HEK293T (cell line): ENCODE measurements around the gene EFCAB5.
A peak's percentile ranks its signal among the peaks of the same experiment; 100 is the strongest.

Source experiments
- CTCF ChIA-PET: fragments of 350-600 bp; formaldehyde crosslinking; extraction: SDS; loops from one replicate; lab custom pipeline; 2021; ENCODE audit warnings: antibody characterized with exemption, inconsistent platforms; lab: Yijun Ruan, JAX
- POLR2A ChIA-PET: fragments of 350-600 bp; formaldehyde crosslinking; extraction: SDS; loops from one replicate; lab custom pipeline; 2020; ENCODE audit warnings: antibody characterized with exemption, inconsistent platforms; lab: Yijun Ruan, JAX
- DNase-seq: peaks from one replicate; pipeline ENCODE4 v3.0.0; 2012; ENCODE audit warnings: mixed read lengths; ENCODE audit errors: extremely low spot score
- ARNT ChIP-seq: fragments of 450-650 bp; IDR thresholded peaks from 2 replicates; pipeline ENCODE4 v1.6.1; 2017; ENCODE audit warnings: mild to moderate bottlenecking
- BHLHE40 ChIP-seq: fragments of 450-650 bp; IDR thresholded peaks from 2 replicates; pipeline ENCODE4 v1.6.1; 2016; ENCODE audit warnings: mild to moderate bottlenecking, moderate library complexity, borderline replicate concordance
- CTBP1 ChIP-seq: fragments of 450-650 bp; IDR thresholded peaks from 2 replicates; pipeline ENCODE4 v1.6.1; 2016; ENCODE audit warnings: borderline replicate concordance
- ELF4 ChIP-seq: fragments of 450-650 bp; IDR thresholded peaks from 2 replicates; pipeline ENCODE4 v1.6.1; 2017; ENCODE audit warnings: antibody characterized with exemption
- FOXA1 ChIP-seq: fragments of 450-650 bp; IDR thresholded peaks from 2 replicates; pipeline ENCODE4 v1.6.1; 2016; ENCODE audit warnings: mild to moderate bottlenecking
- FOXK2 ChIP-seq: fragments of 450-650 bp; IDR thresholded peaks from 2 replicates; pipeline ENCODE4 v1.6.1; 2016; ENCODE audit warnings: mild to moderate bottlenecking
- FOXM1 ChIP-seq: fragments of 450-650 bp; IDR thresholded peaks from 2 replicates; pipeline ENCODE4 v1.6.1; 2017; ENCODE audit warnings: mild to moderate bottlenecking, borderline replicate concordance
- HDGF ChIP-seq: fragments of 450-650 bp; IDR thresholded peaks from 2 replicates; pipeline ENCODE4 v1.6.1; 2017; ENCODE audit warnings: antibody characterized with exemption, borderline replicate concordance
- L3MBTL2 ChIP-seq: fragments of 450-650 bp; conservative IDR thresholded peaks from 2 replicates; pipeline ENCODE4 v1.6.1; 2016; ENCODE audit warnings: mild to moderate bottlenecking
- LEF1 ChIP-seq: fragments of 450-650 bp; IDR thresholded peaks from 2 replicates; pipeline ENCODE4 v1.6.1; 2017; ENCODE audit warnings: mild to moderate bottlenecking, borderline replicate concordance
- NFRKB ChIP-seq: fragments of 450-650 bp; IDR thresholded peaks from 2 replicates; pipeline ENCODE4 v1.6.1; 2016; ENCODE audit warnings: mild to moderate bottlenecking, moderate library complexity
- PKNOX1 ChIP-seq: fragments of 450-650 bp; IDR thresholded peaks from 2 replicates; pipeline ENCODE4 v1.6.1; 2016
- SP1 ChIP-seq: fragments of 450-650 bp; IDR thresholded peaks from 2 replicates; pipeline ENCODE4 v1.6.1; 2017
- SUZ12 ChIP-seq: fragments of 450-650 bp; IDR thresholded peaks from 2 replicates; pipeline ENCODE4 v1.6.1; 2016; ENCODE audit warnings: mild to moderate bottlenecking
- TARDBP ChIP-seq: fragments of 450-650 bp; IDR thresholded peaks from 2 replicates; pipeline ENCODE4 v1.6.1; 2016
- ZNF384 ChIP-seq: fragments of 450-650 bp; IDR thresholded peaks from 2 replicates; pipeline ENCODE4 v1.6.1; 2016

The EFCAB5 gene

GRCh38 chr17:30104575-30105339, 163.3 kb downstream of the EFCAB5 start:
- peak; percentile 69 for DNase-seq
- ChIA-PET CTCF (interaction anchor here (0.6 to 4.1 kb wide), 28 partner anchors 9 to 481 kb away, joined by 3 to 50 read pairs (median 4); partner anchors contain the start of genes BLMH and TMIGD1), POLR2A (interaction anchor here (0.6 to 1.9 kb wide), 12 partner anchors 8 to 372 kb away, joined by 3 to 8 read pairs (median 5); partner anchors contain the start of genes BLMH and NSRP1)
- no peak for TF ChIP-seq HDGF
- no peak for TF ChIP-seq ELF4
- TF ChIP-seq SP1: no peak
- TF ChIP-seq BHLHE40: no peak
- TF ChIP-seq L3MBTL2: peak; percentile 38; the same call in 1 of the 2 replicates
- no peak for TF ChIP-seq PKNOX1
- TF ChIP-seq FOXK2: no peak

- POLR2A ChIA-PET: interaction anchor here (1.0 to 1.2 kb wide), 2 partner anchors 8 to 180 kb away, joined by 3 to 5 read pairs; no protein-coding TSS in a partner anchor
These were observed 171.4 kb downstream of the EFCAB5 start for GRCh38 chr17:30112794-30113193.

GRCh38 chr17:30113213-30113612, 171.8 kb downstream of the EFCAB5 start:
- no peak for TF ChIP-seq SP1
- TF ChIP-seq NFRKB: no peak
- TF ChIP-seq LEF1: no peak
- no peak for DNase-seq
- POLR2A ChIA-PET: interaction anchor here (1.0 kb wide), 1 partner anchor 9 kb away, joined by 5 read pairs; no protein-coding TSS in a partner anchor
- CTCF ChIA-PET: interaction anchor here (1.3 to 4.4 kb wide), 2 partner anchors 8 to 20 kb away, joined by 4 to 35 read pairs; no protein-coding TSS in a partner anchor

More at GRCh38 chr17:30112794-30113193, 171.4 kb downstream of the EFCAB5 start:
- DNase-seq: no peak
- TF ChIP-seq PKNOX1 (no peak), TARDBP (no peak), FOXK2 (no peak), L3MBTL2 (no peak), FOXM1 (no peak), LEF1 (no peak), ZNF384 (no peak), SUZ12 (no peak), BHLHE40 (no peak), ARNT (no peak)
- CTCF ChIA-PET: interaction anchor here (1.3 to 4.4 kb wide), 2 partner anchors 8 to 20 kb away, joined by 4 to 35 read pairs; no protein-coding TSS in a partner anchor

GRCh38 chr17:30116345-30116660, 174.9 kb downstream of the EFCAB5 start:
- no peak for TF ChIP-seq ZNF384
- no peak for TF ChIP-seq TARDBP
- TF ChIP-seq L3MBTL2: 0 out of 2 replicates have a peak, but pooled peaks have one; percentile 3
- TF ChIP-seq CTBP1: no peak
- TF ChIP-seq LEF1: no peak
- TF ChIP-seq PKNOX1: no peak
- no peak for TF ChIP-seq FOXK2
- no peak for TF ChIP-seq SP1
- DNase-seq: no peak
- POLR2A ChIA-PET: interaction anchor here (1.1 kb wide), 1 partner anchor 9 kb away, joined by 3 read pairs; no protein-coding TSS in a partner anchor
- CTCF ChIA-PET: interaction anchor here (4.4 kb wide), 1 partner anchor 12 kb away, joined by 35 read pairs; no protein-coding TSS in a partner anchor

GRCh38 chr17:30116661-30117551, 175.5 kb downstream of the EFCAB5 start, which contains the start of gene NSRP1:
Gene NSRP1, plus strand, starts transcription at chr17:30116816. Its CDS starts 28 bp downstream, at chr17:30116844.
- DNase-seq: peak; percentile 83
- ChIA-PET CTCF (interaction anchor here (0.6 to 1.7 kb wide), 2 partner anchors 12 to 482 kb away, joined by 3 to 6 read pairs; no protein-coding TSS in a partner anchor), POLR2A (interaction anchor here (1.0 to 2.3 kb wide), 4 partner anchors 8 to 175 kb away, joined by 3 to 9 read pairs (median 8); partner anchors contain the start of gene BLMH)
- TF ChIP-seq FOXA1: no peak
- peak; percentile 69 for TF ChIP-seq ELF4
- TF ChIP-seq NFRKB: peak; percentile 91
- peak; percentile 40; the same call in 1 of the 2 replicates for TF ChIP-seq PKNOX1
- TF ChIP-seq L3MBTL2: 0 out of 2 replicates have a peak, but pooled peaks have one; percentile 27
- TF ChIP-seq SP1: no peak
- TF ChIP-seq ZNF384: no peak
- no peak for TF ChIP-seq FOXK2
